AG04450 (cell line): ENCODE results near the gene NTF3. TPM values are rescaled to one million over a fixed set of nuclear protein-coding genes. Genes with fewer than 3 reads are reported as not detected.

Experiments used
- CTCF ChIA-PET: fragments of 300-600, 350-600 bp; formaldehyde crosslinking; extraction: SDS; loops from one replicate; lab custom pipeline; 2022; ENCODE audit warnings: antibody characterized with exemption, inconsistent platforms; lab: Charles Lee
- POLR2A ChIA-PET: fragments of 350-600 bp; formaldehyde crosslinking; extraction: SDS; loops from one replicate; lab custom pipeline; 2021; ENCODE audit warnings: antibody characterized with exemption, inconsistent platforms; lab: Yijun Ruan, JAX
- DNase-seq: peaks from one replicate; pipeline ENCODE4 v3.0.0-alpha.2; 2011; ENCODE audit warnings: low read depth, low spot score
- H3K27ac ChIP-seq: one replicate; pipeline ENCODE4 v1.5.1; 2012; ENCODE audit warnings: low read depth, low read length, control low read depth
- H3K27me3 ChIP-seq: one replicate; pipeline ENCODE4 v1.6.0; 2012; ENCODE audit warnings: low read length; ENCODE audit not compliant: control insufficient read depth, insufficient read depth
- H3K4me3 ChIP-seq: 2 replicates; pipeline ENCODE4 v1.5.1; 2011; ENCODE audit warnings: mild to moderate bottlenecking, low read depth, low read length, control low read depth
- H3K9me3 ChIP-seq: 2 replicates; pipeline ENCODE4 v1.5.1; 2012; ENCODE audit warnings: low read length; ENCODE audit not compliant: control insufficient read depth, insufficient read depth
- CTCF ChIP-seq: IDR thresholded peaks from 2 replicates; pipeline ENCODE4 v1.5.1; 2011; ENCODE audit warnings: low read depth, low read length, control low read depth, inconsistent platforms
- polyA plus RNA-seq: library from polyadenylated mRNA; depleted of rRNA; stranded (reverse); fragments of >200 nt; gene quantifications from 2 replicates; pipeline ENCODE4 v1.2.3, GENCODE V29; 2011

The NTF3 gene
- polyA plus RNA-seq, 1 experiment: 31.5 TPM

GRCh38 chr12:5416571-5416970 is 15.3 kb upstream of the NTF3 start:
- no peaks in the 10 kb centered on the region for H3K27me3 ChIP-seq
- POLR2A ChIA-PET: no interaction called here
- no peaks in the 10 kb centered on the region for H3K9me3 ChIP-seq
- no peak for DNase-seq
- TF ChIP-seq CTCF: no peak
- H3K27ac ChIP-seq: no peak overlapping the region
- CTCF ChIA-PET: interaction anchor here (0.6 kb wide), 2 partner anchors 12 to 329 kb away, joined by 3 read pairs; no protein-coding TSS in a partner anchor
- no peak overlapping the region for H3K4me3 ChIP-seq

- H3K27ac ChIP-seq: no peak overlapping the region
- H3K4me3 ChIP-seq: no peak overlapping the region
- CTCF ChIA-PET: interaction anchor here (1.5 kb wide), 1 partner anchor 11 kb away, joined by 7 read pairs; no protein-coding TSS in a partner anchor
- no peak for TF ChIP-seq CTCF
- DNase-seq: no peak
- POLR2A ChIA-PET: no interaction called here
- no peaks in the 10 kb centered on the region for H3K9me3 ChIP-seq
- no peaks in the 10 kb centered on the region for H3K27me3 ChIP-seq
Observed at GRCh38 chr12:5417500-5417899, 14.4 kb upstream of the NTF3 start.

GRCh38 chr12:5428332-5429221 is 3.3 kb upstream of the NTF3 start:
- Histone ChIP-seq H3K27me3 (peaks cover 6% of the 10 kb centered on the region), H3K9me3 (no peaks in the 10 kb centered on the region; the same call in 1 of the 2 replicates), H3K27ac (no peak overlapping the region), H3K4me3 (peak overlapping the region; percentile 42)
- DNase-seq: no peak
- CTCF ChIA-PET: interaction anchor here (0.5 to 6.6 kb wide), 100 partner anchors 8 to 856 kb away, joined by 3 to 133 read pairs (median 4); no protein-coding TSS in a partner anchor
- POLR2A ChIA-PET: no interaction called here
- peak; percentile 80 for TF ChIP-seq CTCF

- Histone ChIP-seq H3K27me3 (peaks cover 6% of the 10 kb centered on the region), H3K27ac (no peak overlapping the region), H3K4me3 (peak overlapping the region; percentile 94), H3K9me3 (no peaks in the 10 kb centered on the region; the same call in 1 of the 2 replicates)
- ChIA-PET CTCF (interaction anchor here (0.6 to 6.6 kb wide), 17 partner anchors 10 to 1547 kb away, joined by 3 to 133 read pairs (median 6); no protein-coding TSS in a partner anchor), POLR2A (interaction anchor here (0.7 to 4.7 kb wide), 2 partner anchors 12 to 59 kb away, joined by 4 to 21 read pairs; no protein-coding TSS in a partner anchor)
- DNase-seq: no peak
- no peak for TF ChIP-seq CTCF
Observed at GRCh38 chr12:5429741-5430557, 2.0 kb upstream of the NTF3 start.
